Stimulated activated CD8-positive, alpha-beta memory T cell treated with anti-CD3 and anti-CD28 coated beads, Interleukin-15, amount 100 ng/mL, for 1 hour (primary cell): ENCODE results near the gene NDFIP1.
"Not testable (repeated sequence)": the region's sequence is repeated elsewhere in the genome, so short reads cannot be mapped to it uniquely, and the experiment has no call there.

ENCODE experiments used
- DNase-seq: peaks from one replicate; pipeline ENCODE4 v3.0.0-alpha.2; 2020; ENCODE audit warnings: low read depth

NDFIP1 gene

GRCh38 chr5:142154449-142154841, 45.9 kb downstream of the NDFIP1 start:
- DNase-seq, result not testable (repeated sequence)

- no peak for DNase-seq
Observed at GRCh38 chr5:142156839-142157463, 48.4 kb downstream of the NDFIP1 start.

GRCh38 chr5:142159354-142159753, 50.8 kb downstream of the NDFIP1 start:
- no peak for DNase-seq

- DNase-seq, result no peak
Observed at GRCh38 chr5:142164315-142164714, 55.7 kb downstream of the NDFIP1 start.

- no peak for DNase-seq
Observed at GRCh38 chr5:142166754-142167153, 58.2 kb downstream of the NDFIP1 start.

GRCh38 chr5:142167458-142167857, 58.9 kb downstream of the NDFIP1 start:
- DNase-seq, result no peak

GRCh38 chr5:142168365-142168764, 59.8 kb downstream of the NDFIP1 start:
- DNase-seq, result no peak

GRCh38 chr5:142170254-142170953, 61.8 kb downstream of the NDFIP1 start:
- DNase-seq, result no peak

GRCh38 chr5:142171270-142171669, 62.7 kb downstream of the NDFIP1 start:
- no peak for DNase-seq

GRCh38 chr5:142175039-142175438, 66.5 kb downstream of the NDFIP1 start:
- DNase-seq, result no peak

GRCh38 chr5:142175461-142176142, 67.0 kb downstream of the NDFIP1 start:
- DNase-seq, result no peak

- DNase-seq, result no peak
Observed at GRCh38 chr5:142176255-142176654, 67.7 kb downstream of the NDFIP1 start.

GRCh38 chr5:142178651-142179050, 70.1 kb downstream of the NDFIP1 start:
- DNase-seq, result no peak

- DNase-seq, result no peak
Observed at GRCh38 chr5:142179776-142180387, 71.3 kb downstream of the NDFIP1 start.

GRCh38 chr5:142181096-142181495, 72.5 kb downstream of the NDFIP1 start:
- DNase-seq, result no peak

- DNase-seq, result no peak
Observed at GRCh38 chr5:142181547-142182163, 73.1 kb downstream of the NDFIP1 start.

- no peak for DNase-seq
Observed at GRCh38 chr5:142182840-142183239, 74.3 kb downstream of the NDFIP1 start.

- DNase-seq, result no peak
Observed at GRCh38 chr5:142183561-142183960, 75.0 kb downstream of the NDFIP1 start.

GRCh38 chr5:142184988-142185387, 76.4 kb downstream of the NDFIP1 start:
- no peak for DNase-seq

- DNase-seq, result no peak
Observed at GRCh38 chr5:142186514-142186856, 77.9 kb downstream of the NDFIP1 start.

- DNase-seq, result no peak
Observed at GRCh38 chr5:142186857-142187594, 78.4 kb downstream of the NDFIP1 start.

- DNase-seq, result not testable (repeated sequence)
Observed at GRCh38 chr5:142188691-142189090, 80.1 kb downstream of the NDFIP1 start.
